Measurements from ENCODE around the gene TIAM1. TPM values are rescaled to one million over a fixed set of nuclear protein-coding genes. Genes with fewer than 3 reads are reported as not detected.

TIAM1 gene
- polyA plus RNA-seq, 1 experiment, result 0.11 TPM

GRCh38 chr21:31349208-31349607 is 5.1 kb upstream of the TIAM1 start:
- TF ChIP-seq CTCF (IDR thresholded peaks at IDR 0.05; ENCODE audit: insufficient read depth, low read depth, low read length), result no peak
- H3K27me3 ChIP-seq (ENCODE audit: control insufficient read depth, insufficient read depth, low read length), result no peaks in the 10 kb centered on the region; the same call in 1 of the 2 replicates
- H3K36me3 ChIP-seq (ENCODE audit: control insufficient read depth, insufficient read depth, low read length), result no peaks in the 10 kb centered on the region
- POLR2A ChIA-PET, result no interaction called here
- CTCF ChIA-PET, result no interaction called here
- DNase-seq (ENCODE audit: low read depth), result no peak
- H3K4me3 ChIP-seq (ENCODE audit: low read depth, low read length), result no peak overlapping the region

- Histone ChIP-seq H3K36me3 (ENCODE audit: control insufficient read depth, insufficient read depth, low read length) (no peaks in the 10 kb centered on the region), H3K27me3 (ENCODE audit: control insufficient read depth, insufficient read depth, low read length) (peaks cover 2% of the 10 kb centered on the region), H3K4me3 (ENCODE audit: low read depth, low read length) (no peak overlapping the region)
- POLR2A ChIA-PET, result no interaction called here
- no peak for TF ChIP-seq CTCF (IDR thresholded peaks at IDR 0.05; ENCODE audit: insufficient read depth, low read depth, low read length)
- no peak for DNase-seq (ENCODE audit: low read depth)
- CTCF ChIA-PET, result no interaction called here
Observed at GRCh38 chr21:31348188-31348587, 4.1 kb upstream of the TIAM1 start.

GRCh38 chr21:31347435-31348032 is 3.5 kb upstream of the TIAM1 start:
- POLR2A ChIA-PET, result no interaction called here
- TF ChIP-seq CTCF (IDR thresholded peaks at IDR 0.05; ENCODE audit: insufficient read depth, low read depth, low read length), result peak; percentile 44
- no peak overlapping the region for H3K4me3 ChIP-seq (ENCODE audit: low read depth, low read length)
- DNase-seq (ENCODE audit: low read depth), result no peak
- CTCF ChIA-PET, result no interaction called here
- H3K36me3 ChIP-seq (ENCODE audit: control insufficient read depth, insufficient read depth, low read length), result no peaks in the 10 kb centered on the region
- H3K27me3 ChIP-seq (ENCODE audit: control insufficient read depth, insufficient read depth, low read length), result peaks cover 2% of the 10 kb centered on the region

GRCh38 chr21:31346256-31346821 is 2.3 kb upstream of the TIAM1 start:
- ChIA-PET CTCF (interaction anchor here (0.6 kb wide), 1 partner anchor 13 kb away, joined by 4 read pairs; no protein-coding TSS in a partner anchor), POLR2A (no interaction called here)
- DNase-seq (ENCODE audit: low read depth), result no peak
- peaks cover 2% of the 10 kb centered on the region for H3K27me3 ChIP-seq (ENCODE audit: control insufficient read depth, insufficient read depth, low read length)
- no peaks in the 10 kb centered on the region for H3K36me3 ChIP-seq (ENCODE audit: control insufficient read depth, insufficient read depth, low read length)
- TF ChIP-seq CTCF (IDR thresholded peaks at IDR 0.05; ENCODE audit: insufficient read depth, low read depth, low read length), result no peak
- no peak overlapping the region for H3K4me3 ChIP-seq (ENCODE audit: low read depth, low read length)

- CTCF ChIA-PET, result no interaction called here
- POLR2A ChIA-PET, result no interaction called here
- DNase-seq (ENCODE audit: low read depth), result no peak
- Histone ChIP-seq H3K36me3 (ENCODE audit: control insufficient read depth, insufficient read depth, low read length) (no peaks in the 10 kb centered on the region), H3K27me3 (ENCODE audit: control insufficient read depth, insufficient read depth, low read length) (peaks cover 2% of the 10 kb centered on the region), H3K4me3 (ENCODE audit: low read depth, low read length) (no peak overlapping the region)
- no peak for TF ChIP-seq CTCF (IDR thresholded peaks at IDR 0.05; ENCODE audit: insufficient read depth, low read depth, low read length)
Observed at GRCh38 chr21:31345136-31345535, 1.1 kb upstream of the TIAM1 start.
